PFSK-1 (cell line): ENCODE results near the gene LILRA5.

Source experiments
- FOXP2 ChIP-seq: optimal IDR thresholded peaks from 2 replicates; pipeline ENCODE3; 2011; ENCODE audit warnings: borderline replicate concordance, control low read depth, inconsistent platforms; ENCODE audit not compliant: insufficient read depth; ENCODE audit errors: extremely low read length, extremely low read depth
- POLR2AphosphoS5 ChIP-seq: IDR thresholded peaks from 2 replicates; pipeline ENCODE4 v1.6.1; 2012; ENCODE audit warnings: low read depth, mild to moderate bottlenecking, control low read depth, low read length, moderate library complexity
- REST ChIP-seq, 2 experiments: IDR thresholded peaks; 2 replicates each; pipeline versions ENCODE4 v1.6.1 to v1.8.0; 2011 to 2012; ENCODE audit warnings: low read depth in 2 of 2, low read length in 2 of 2, control low read depth in 1 of 2, inconsistent platforms in 1 of 2, mild to moderate bottlenecking in 1 of 2, moderate library complexity in 1 of 2; ENCODE audit not compliant: insufficient read depth in 1 of 2
- SIN3A ChIP-seq: IDR thresholded peaks from 2 replicates; pipeline ENCODE4 v1.6.1; 2012; ENCODE audit warnings: mild to moderate bottlenecking, low read length, moderate library complexity, borderline replicate concordance; ENCODE audit not compliant: insufficient read depth
- TAF1 ChIP-seq: IDR thresholded peaks from 2 replicates; pipeline ENCODE4 v1.6.1; 2012; ENCODE audit warnings: low read length, control low read depth, borderline replicate concordance; ENCODE audit not compliant: insufficient read depth

The LILRA5 gene

GRCh38 chr19:54354761-54355160 is 41.8 kb upstream of the LILRA5 start:
- no peak for TF ChIP-seq POLR2AphosphoS5
- no peak for TF ChIP-seq FOXP2
- no peak for TF ChIP-seq REST (IDR thresholded peaks at IDR 0.05; ENCODE audit: insufficient read depth in 1 of 2, low read depth in 2 of 2, low read length in 2 of 2)
- TF ChIP-seq SIN3A, result no peak
- TF ChIP-seq TAF1, result no peak

- no peak for TF ChIP-seq TAF1
- TF ChIP-seq SIN3A, result no peak
- no peak for TF ChIP-seq FOXP2
- TF ChIP-seq REST (IDR thresholded peaks at IDR 0.05; ENCODE audit: insufficient read depth in 1 of 2, low read depth in 2 of 2, low read length in 2 of 2), result no peak
- no peak for TF ChIP-seq POLR2AphosphoS5
Observed at GRCh38 chr19:54352546-54352945, 39.6 kb upstream of the LILRA5 start.

GRCh38 chr19:54352041-54352440 is 39.1 kb upstream of the LILRA5 start:
- TF ChIP-seq TAF1 (no peak), REST (IDR thresholded peaks at IDR 0.05; ENCODE audit: insufficient read depth in 1 of 2, low read depth in 2 of 2, low read length in 2 of 2) (no peak), POLR2AphosphoS5 (no peak), FOXP2 (no peak), SIN3A (no peak)

- TF ChIP-seq SIN3A (no peak), REST (IDR thresholded peaks at IDR 0.05; ENCODE audit: insufficient read depth in 1 of 2, low read depth in 2 of 2, low read length in 2 of 2) (no peak), POLR2AphosphoS5 (no peak), TAF1 (no peak), FOXP2 (no peak)
Observed at GRCh38 chr19:54351474-54351873, 38.5 kb upstream of the LILRA5 start.

- TF ChIP-seq TAF1 (no peak), REST (IDR thresholded peaks at IDR 0.05; ENCODE audit: insufficient read depth in 1 of 2, low read depth in 2 of 2, low read length in 2 of 2) (no peak), SIN3A (no peak), POLR2AphosphoS5 (no peak), FOXP2 (no peak)
Observed at GRCh38 chr19:54345938-54346386, 33.0 kb upstream of the LILRA5 start.
